Spleen (tissue), 11 donors: ENCODE measurements around the gene MAP4K4. TPM values are rescaled to one million over a fixed set of nuclear protein-coding genes. Genes with fewer than 3 reads are reported as not detected.
A peak's percentile ranks its signal among the peaks of the same experiment; 100 is the strongest.

Experiments used
- DNase-seq: peaks from one replicate; pipeline ENCODE4 v3.0.0-alpha.2; 2020
- H3K27ac ChIP-seq, 8 donors: fragments of 200-600 bp; sonication (generic) in 7 of 8; 1 replicate in 4 of 8; 2 replicates in 4 of 8; pipeline versions ENCODE4 v1.5.0 to v1.8.0; 2016 to 2021; ENCODE audit warnings: inconsistent platforms in 4 of 8, mild to moderate bottlenecking in 4 of 8, moderate library complexity in 1 of 8
- H3K27me3 ChIP-seq, 7 donors: fragments of 200-600 bp; sonication (generic) in 6 of 7; replicated peaks in 1 of 7; 1 replicate in 4 of 7; 2 replicates in 3 of 7; pipeline versions ENCODE4 v1.5.0 to v1.8.0; 2016 to 2021; ENCODE audit warnings: inconsistent platforms in 3 of 7, mild to moderate bottlenecking in 1 of 7
- H3K36me3 ChIP-seq, 6 donors: fragments of 200-600 bp; sonication (generic) in 5 of 6; 1 replicate in 4 of 6; 2 replicates in 2 of 6; pipeline versions ENCODE4 v1.5.0 to v1.8.0; 2016 to 2021; ENCODE audit warnings: inconsistent platforms in 2 of 6
- H3K4me1 ChIP-seq, 6 donors: fragments of 200-600 bp; sonication (generic) in 5 of 6; 1 replicate in 3 of 6; 2 replicates in 3 of 6; pipeline versions ENCODE4 v1.5.0 to v1.8.0; 2016 to 2021; ENCODE audit warnings: inconsistent platforms in 3 of 6
- H3K4me3 ChIP-seq, 8 donors: fragments of 200-600 bp; sonication (generic) in 7 of 8; 1 replicate in 4 of 8; 2 replicates in 4 of 8; pipeline versions ENCODE4 v1.5.0 to v1.8.0; 2016 to 2021; ENCODE audit warnings: inconsistent platforms in 4 of 8, mild to moderate bottlenecking in 4 of 8, moderate library complexity in 2 of 8
- H3K9me3 ChIP-seq, 8 donors: fragments of 200-600 bp; sonication (generic) in 7 of 8; 1 replicate in 4 of 8; 2 replicates in 4 of 8; pipeline versions ENCODE4 v1.5.0 to v1.8.0; 2016 to 2021; ENCODE audit warnings: inconsistent platforms in 4 of 8
- POLR2A ChIP-seq, 3 donors: fragments of 450-650 bp; IDR thresholded peaks; one replicate each; pipeline ENCODE4 v1.5.1; 2017; ENCODE audit warnings: antibody characterized with exemption in 3 of 3, mild to moderate bottlenecking in 1 of 3
- POLR2AphosphoS5 ChIP-seq, 3 donors: sonication (generic); formaldehyde crosslinking; IDR thresholded peaks; one replicate each; pipeline ENCODE4 v1.5.1; 2017; ENCODE audit warnings: antibody characterized with exemption in 3 of 3
- WGBS, 5 donors: extraction: QIAGEN DNeasy Blood & Tissue Kit in 3 of 5; methylation state at CpG; one replicate each; pipeline versions ENCODE4 v1.1.5 to v1.1.7; 2013 to 2018; 5-methylcytosine and 5-hydroxymethylcytosine counted together
- intact Hi-C: fragments of 100-400 bp; cut with DNase I; formaldehyde crosslinking; loops from one replicate; pipeline ENCODE4 v1.15.0; 2023; ENCODE audit warnings: low total_unique reads
- polyA plus RNA-seq, 3 donors: library from polyadenylated mRNA; stranded (reverse); fragments of 200-250 nt; gene quantifications; one replicate each; pipeline ENCODE4 v1.2.1, GENCODE V29; 2013
- total RNA-seq, 7 donors: library from RNA; depleted of rRNA in 3 of 7; stranded (reverse); fragments of >200 nt in 3 of 7; fragmentation: NEBNext Ultra II Directional in 4 of 7; extraction: Animal tissue kit (Norgen Biotek cat#: 25700) in 4 of 7; gene quantifications; one replicate each; pipeline versions ENCODE4 v1.1.0 to v1.2.1, GENCODE V29; 2016 to 2021
- TF ChIP-seq, protein P1 (sequence below), 11 experiments: fragments of 200-600 bp in 7 of 11; fragments of 450-650 bp in 4 of 11; sonication (generic) in 4 of 11; IDR thresholded peaks in 8 of 11; conservative IDR thresholded peaks in 3 of 11; 1 replicate in 7 of 11; 2 replicates in 4 of 11; pipeline versions ENCODE4 v1.4.0 to v1.8.0; 2016 to 2021; ENCODE audit warnings: antibody characterized with exemption in 11 of 11, inconsistent platforms in 4 of 11, mild to moderate bottlenecking in 1 of 11
- donor health status: healthy with polysubstance abuse.
- donor health status: DM: no; HTN: no; CAD: no; lungs with moderate emphysema.
- donor health status: DM: no; HTN: no; CAD: no.
- donor health status: Bipolar disorder and iron deficiency.
- donor health status: healthy.
- donor health status: DM: no; HTN: no; CAD: no.
- donor health status: DM: yes; HTN: yes; CAD: no.

Gene MAP4K4
- total and polyA plus RNA-seq, 10 donors, result 16.7 to 108 (median 71.7) TPM

DNA sequence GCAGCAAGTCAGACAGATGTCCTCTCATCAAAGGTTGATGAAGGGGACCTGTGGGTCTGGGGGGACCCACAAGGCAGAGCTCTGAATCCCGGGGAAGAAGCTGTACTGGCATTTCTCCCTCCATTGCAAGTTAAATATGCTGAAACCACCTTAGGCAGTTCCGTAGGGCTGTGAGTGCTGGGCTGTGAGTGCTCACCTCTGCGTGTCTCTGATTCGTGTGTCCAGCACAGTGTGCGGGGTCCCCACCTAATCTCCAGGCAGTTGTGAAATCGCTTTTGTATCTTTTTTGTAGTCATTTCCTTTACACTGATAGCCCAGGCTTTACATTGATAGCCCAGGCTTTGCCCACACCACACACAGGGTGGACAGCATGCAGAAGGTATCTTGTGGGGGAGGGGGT, 80.6 kb downstream of the MAP4K4 start:
- intact Hi-C loops, result no loop called here
- no peak overlapping the region for H3K4me3 ChIP-seq
- DNase-seq, result no peak
- TF ChIP-seq POLR2AphosphoS5 (IDR thresholded peaks at IDR 0.05), result no peak
- TF ChIP-seq POLR2A (IDR thresholded peaks at IDR 0.05), result no peak
- no peaks in the 10 kb centered on the region for H3K9me3 ChIP-seq
- H3K27ac ChIP-seq, result no peak overlapping the region
- H3K27me3 ChIP-seq, result no peaks in the 10 kb centered on the region
- 91 to 95% (median 92%) methylated on average over 6 of the region's 6 CpGs for WGBS, 5 donors
- peaks cover 11 to 100% (median 79%) of the 10 kb centered on the region in 6 donors for H3K4me1 ChIP-seq
- no peaks in the 10 kb centered on the region for H3K36me3 ChIP-seq

DNA sequence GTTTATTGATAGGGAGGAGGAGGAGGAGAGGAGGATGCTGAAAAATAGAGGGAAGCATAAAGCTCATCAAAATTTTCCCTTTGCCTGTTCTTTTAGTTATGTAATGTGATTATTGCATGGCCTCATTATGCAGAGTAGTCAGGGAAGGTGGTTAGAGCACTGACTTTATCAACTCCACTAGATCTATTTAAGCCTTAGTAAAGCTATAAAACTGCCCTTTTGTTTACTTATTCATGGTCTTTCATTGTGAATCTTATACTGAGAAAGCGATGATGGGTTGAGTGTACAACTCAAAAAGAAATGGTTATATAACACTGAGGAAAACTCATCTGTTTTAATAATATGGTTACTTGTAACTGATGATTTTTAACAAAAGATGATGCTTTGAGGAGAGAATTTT, 81.7 kb downstream of the MAP4K4 start:
- Histone ChIP-seq H3K27ac (no peak overlapping the region), H3K4me3 (no peak overlapping the region), H3K27me3 (no peaks in the 10 kb centered on the region), H3K9me3 (no peaks in the 10 kb centered on the region), H3K4me1 (peaks cover 11 to 100% (median 70%) of the 10 kb centered on the region in 6 donors), H3K36me3 (no peaks in the 10 kb centered on the region)
- intact Hi-C loops, result no loop called here
- no peak for DNase-seq
- TF ChIP-seq, protein P1, sequence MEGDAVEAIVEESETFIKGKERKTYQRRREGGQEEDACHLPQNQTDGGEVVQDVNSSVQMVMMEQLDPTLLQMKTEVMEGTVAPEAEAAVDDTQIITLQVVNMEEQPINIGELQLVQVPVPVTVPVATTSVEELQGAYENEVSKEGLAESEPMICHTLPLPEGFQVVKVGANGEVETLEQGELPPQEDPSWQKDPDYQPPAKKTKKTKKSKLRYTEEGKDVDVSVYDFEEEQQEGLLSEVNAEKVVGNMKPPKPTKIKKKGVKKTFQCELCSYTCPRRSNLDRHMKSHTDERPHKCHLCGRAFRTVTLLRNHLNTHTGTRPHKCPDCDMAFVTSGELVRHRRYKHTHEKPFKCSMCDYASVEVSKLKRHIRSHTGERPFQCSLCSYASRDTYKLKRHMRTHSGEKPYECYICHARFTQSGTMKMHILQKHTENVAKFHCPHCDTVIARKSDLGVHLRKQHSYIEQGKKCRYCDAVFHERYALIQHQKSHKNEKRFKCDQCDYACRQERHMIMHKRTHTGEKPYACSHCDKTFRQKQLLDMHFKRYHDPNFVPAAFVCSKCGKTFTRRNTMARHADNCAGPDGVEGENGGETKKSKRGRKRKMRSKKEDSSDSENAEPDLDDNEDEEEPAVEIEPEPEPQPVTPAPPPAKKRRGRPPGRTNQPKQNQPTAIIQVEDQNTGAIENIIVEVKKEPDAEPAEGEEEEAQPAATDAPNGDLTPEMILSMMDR (IDR thresholded peaks at IDR 0.05 in 8 of 11, conservative IDR thresholded peaks at IDR 0.05 in 3 of 11), result no peak
- TF ChIP-seq POLR2AphosphoS5 (IDR thresholded peaks at IDR 0.05) (no peak), POLR2A (IDR thresholded peaks at IDR 0.05) (no peak)
- WGBS, 5 donors, result 85 to 95% (median 92%) methylated on average over 1 of the region's 1 CpG

DNA sequence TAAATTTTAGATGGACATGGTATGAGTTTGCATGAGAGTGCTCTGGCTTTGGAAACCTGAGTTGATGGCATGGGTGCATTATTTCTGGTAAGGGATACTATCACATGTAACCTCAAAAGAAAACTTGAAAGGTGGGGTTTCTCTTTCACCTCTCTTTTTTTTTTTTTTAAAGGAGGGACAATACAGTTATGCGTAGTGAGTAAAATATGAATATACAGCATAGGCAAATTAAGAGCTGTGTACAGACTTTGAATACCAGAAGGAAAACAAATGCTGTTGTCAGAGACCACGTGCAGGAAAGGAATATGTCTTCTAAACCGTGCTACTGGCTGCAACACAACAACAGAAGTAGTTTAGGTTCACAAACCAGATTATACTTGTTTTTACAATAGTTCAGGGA, 82.1 kb downstream of the MAP4K4 start:
- TF ChIP-seq POLR2A (IDR thresholded peaks at IDR 0.05) (no peak), POLR2AphosphoS5 (IDR thresholded peaks at IDR 0.05) (no peak)
- TF ChIP-seq, protein P1 (IDR thresholded peaks at IDR 0.05 in 8 of 11, conservative IDR thresholded peaks at IDR 0.05 in 3 of 11), result no peak
- intact Hi-C loops, result no loop called here
- Histone ChIP-seq H3K9me3 (no peaks in the 10 kb centered on the region), H3K27me3 (no peaks in the 10 kb centered on the region), H3K4me1 (peaks cover 11 to 97% (median 66%) of the 10 kb centered on the region in 6 donors), H3K36me3 (no peaks in the 10 kb centered on the region), H3K4me3 (no peak overlapping the region), H3K27ac (peak overlapping the region in 1 of 8 donors; percentile 31)
- no peak for DNase-seq
- 68 to 80% (median 73%) methylated on average over 3 of the region's 3 CpGs for WGBS, 5 donors

DNA sequence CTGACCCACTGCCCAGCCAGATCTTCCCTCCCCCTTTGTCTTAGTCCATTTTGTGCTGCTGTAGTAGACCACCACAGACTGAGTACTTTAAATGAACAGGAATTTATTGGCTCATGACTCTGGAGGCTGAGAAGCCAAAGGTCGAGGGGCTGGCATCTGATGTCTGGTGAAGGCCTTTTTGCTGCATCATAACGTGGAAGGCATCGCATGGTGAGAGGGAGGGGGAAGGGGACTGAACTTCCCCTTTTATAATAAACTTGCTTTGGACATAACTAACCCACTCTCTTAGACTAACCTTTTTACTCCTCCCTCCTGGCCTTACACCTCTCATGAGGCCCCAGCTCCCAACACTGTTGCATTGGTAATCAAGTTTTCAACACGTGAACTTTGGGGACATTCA, 83.8 kb downstream of the MAP4K4 start:
- no peaks in the 10 kb centered on the region for H3K9me3 ChIP-seq
- DNase-seq, result no peak
- WGBS, 5 donors, result 24 to 42% (median 32%) methylated on average over 4 of the region's 4 CpGs
- TF ChIP-seq, protein P1 (IDR thresholded peaks at IDR 0.05 in 8 of 11, conservative IDR thresholded peaks at IDR 0.05 in 3 of 11), result no peak
- TF ChIP-seq POLR2AphosphoS5 (IDR thresholded peaks at IDR 0.05) (no peak), POLR2A (IDR thresholded peaks at IDR 0.05) (no peak)
- H3K4me3 ChIP-seq, result peak overlapping the region in 1 of 8 donors; percentile 2
- intact Hi-C loops, result no loop called here
- H3K4me1 ChIP-seq, result peaks cover 8 to 84% (median 57%) of the 10 kb centered on the region in 6 donors
- H3K27ac ChIP-seq, result peak overlapping the region in 4 of 8 donors; percentile 44 to 52 (median 46)
- H3K36me3 ChIP-seq, result no peaks in the 10 kb centered on the region
- H3K27me3 ChIP-seq, result no peaks in the 10 kb centered on the region
